Activated naive CD4-positive, alpha-beta T cell treated with anti-CD3 and anti-CD28 coated beads, Interleukin-2, amount 50 U/mL, for 16 hours (primary cell): Measurements from ENCODE around the gene SH3RF3.

ENCODE experiments used
- DNase-seq: peaks from one replicate; pipeline ENCODE4 v3.0.0-alpha.2; 2020

SH3RF3 gene

GRCh38 chr2:109513749-109514588, 385.0 kb downstream of the SH3RF3 start:
- no peak for DNase-seq

- DNase-seq = no peak
These were observed 385.9 kb downstream of the SH3RF3 start for GRCh38 chr2:109514857-109515256.

GRCh38 chr2:109516445-109517117, 387.6 kb downstream of the SH3RF3 start:
- DNase-seq = no peak

GRCh38 chr2:109517118-109517889, 388.3 kb downstream of the SH3RF3 start:
- DNase-seq = no peak

- no peak for DNase-seq
These were observed 390.5 kb downstream of the SH3RF3 start for GRCh38 chr2:109519513-109519912.

GRCh38 chr2:109521233-109522062, 392.4 kb downstream of the SH3RF3 start:
- no peak for DNase-seq

GRCh38 chr2:109522063-109522374, 393.0 kb downstream of the SH3RF3 start:
- no peak for DNase-seq

GRCh38 chr2:109523121-109523520, 394.1 kb downstream of the SH3RF3 start:
- DNase-seq = no peak

- DNase-seq = no peak
These were observed 394.7 kb downstream of the SH3RF3 start for GRCh38 chr2:109523536-109524361.

GRCh38 chr2:109525836-109526235, 396.8 kb downstream of the SH3RF3 start:
- no peak for DNase-seq

GRCh38 chr2:109526442-109526970, 397.5 kb downstream of the SH3RF3 start:
- no peak for DNase-seq

GRCh38 chr2:109527079-109527478, 398.1 kb downstream of the SH3RF3 start:
- DNase-seq = no peak

GRCh38 chr2:109527846-109528705, 399.1 kb downstream of the SH3RF3 start:
- DNase-seq = no peak

- DNase-seq = no peak
These were observed 400.0 kb downstream of the SH3RF3 start for GRCh38 chr2:109528811-109529501.

GRCh38 chr2:109529532-109530449, 400.8 kb downstream of the SH3RF3 start:
- no peak for DNase-seq

GRCh38 chr2:109530712-109531111, 401.7 kb downstream of the SH3RF3 start:
- DNase-seq = no peak

GRCh38 chr2:109531221-109531620, 402.2 kb downstream of the SH3RF3 start:
- no peak for DNase-seq

- no peak for DNase-seq
These were observed 403.1 kb downstream of the SH3RF3 start for GRCh38 chr2:109531896-109532727.
